ENCODE measurements around the gene LILRB3. TPM values are rescaled to one million over a fixed set of nuclear protein-coding genes. Genes with fewer than 3 reads are reported as not detected.
"Not testable (repeated sequence)": the region's sequence is repeated elsewhere in the genome, so short reads cannot be mapped to it uniquely, and the experiment has no call there.

The LILRB3 gene
- total RNA-seq, 1 donor from 2014 or later, result not detected

- no peak for DNase-seq (ENCODE audit: extremely low spot score, unreplicated experiment)
- Mint-ChIP-seq H3K9me3 (ENCODE audit: unreplicated experiment) (no peaks in the 10 kb centered on the region), H3K4me1 (ENCODE audit: unreplicated experiment) (peaks cover 26% of the 10 kb centered on the region), H3K4me3 (ENCODE audit: unreplicated experiment) (no peak overlapping the region), H3K27ac (ENCODE audit: unreplicated experiment) (no peak overlapping the region), H3K27me3 (ENCODE audit: unreplicated experiment) (no peaks in the 10 kb centered on the region), H3K36me3 (ENCODE audit: unreplicated experiment) (peaks cover 20% of the 10 kb centered on the region)
- no peak for TF ChIP-seq CTCF (IDR thresholded peaks at IDR 0.05)
Measured at GRCh38 chr19:54196536-54196935, 26.3 kb downstream of the LILRB3 start.

GRCh38 chr19:54194463-54194862, 28.3 kb downstream of the LILRB3 start:
- not testable (repeated sequence) for H3K4me3 Mint-ChIP-seq (ENCODE audit: unreplicated experiment); H3K27ac Mint-ChIP-seq (ENCODE audit: unreplicated experiment); H3K9me3 Mint-ChIP-seq (ENCODE audit: unreplicated experiment); H3K27me3 Mint-ChIP-seq (ENCODE audit: unreplicated experiment); DNase-seq (ENCODE audit: extremely low spot score, unreplicated experiment)
- Mint-ChIP-seq H3K4me1 (ENCODE audit: unreplicated experiment) (peaks cover 20% of the 10 kb centered on the region), H3K36me3 (ENCODE audit: unreplicated experiment) (peaks cover 18% of the 10 kb centered on the region)

DNA sequence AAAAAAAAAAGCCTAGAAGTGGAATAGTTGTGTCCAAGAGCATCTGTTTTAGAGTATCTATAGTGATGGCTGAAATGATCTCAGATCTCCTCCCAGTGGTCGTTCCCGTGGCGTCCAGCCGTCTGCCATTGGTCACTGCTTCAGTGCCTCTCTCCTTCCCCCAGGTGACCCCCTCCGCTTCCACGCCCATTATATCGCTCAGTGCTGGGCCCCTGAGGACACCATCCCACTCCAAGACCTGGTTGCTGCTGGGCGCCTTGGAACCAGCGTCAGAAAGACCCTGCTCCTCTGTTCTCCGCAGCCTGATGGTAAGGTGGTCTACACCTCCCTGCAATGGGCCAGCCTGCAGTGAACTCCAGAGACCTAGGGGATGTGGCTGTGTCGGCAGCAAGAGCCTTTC, 29.8 kb downstream of the LILRB3 start:
- no peak for DNase-seq (ENCODE audit: extremely low spot score, unreplicated experiment)
- TF ChIP-seq CTCF (IDR thresholded peaks at IDR 0.05), result no peak
- Mint-ChIP-seq H3K27me3 (ENCODE audit: unreplicated experiment) (no peaks in the 10 kb centered on the region), H3K36me3 (ENCODE audit: unreplicated experiment) (peaks cover 18% of the 10 kb centered on the region), H3K4me3 (ENCODE audit: unreplicated experiment) (peak overlapping the region; percentile 55), H3K4me1 (ENCODE audit: unreplicated experiment) (peaks cover 27% of the 10 kb centered on the region), H3K27ac (ENCODE audit: unreplicated experiment) (peak overlapping the region; percentile 93), H3K9me3 (ENCODE audit: unreplicated experiment) (no peaks in the 10 kb centered on the region)

GRCh38 chr19:54191811-54192453, 30.9 kb downstream of the LILRB3 start:
- TF ChIP-seq CTCF (IDR thresholded peaks at IDR 0.05), result no peak
- Mint-ChIP-seq H3K36me3 (ENCODE audit: unreplicated experiment) (peaks cover 18% of the 10 kb centered on the region), H3K4me3 (ENCODE audit: unreplicated experiment) (peak overlapping the region; percentile 93), H3K27me3 (ENCODE audit: unreplicated experiment) (no peaks in the 10 kb centered on the region), H3K27ac (ENCODE audit: unreplicated experiment) (peak overlapping the region; percentile 93), H3K9me3 (ENCODE audit: unreplicated experiment) (no peaks in the 10 kb centered on the region), H3K4me1 (ENCODE audit: unreplicated experiment) (peaks cover 35% of the 10 kb centered on the region)
- DNase-seq (ENCODE audit: extremely low spot score, unreplicated experiment), result no peak

GRCh38 chr19:54191011-54191810, 31.6 kb downstream of the LILRB3 start, which contains the start of gene TSEN34:
TSEN34 (plus strand) TSS chr19:54191308; CDS start chr19:54191365, 57 bp downstream.
- peaks cover 18% of the 10 kb centered on the region for H3K36me3 Mint-ChIP-seq (ENCODE audit: unreplicated experiment)
- TF ChIP-seq CTCF (IDR thresholded peaks at IDR 0.05), result no peak
- H3K27me3 Mint-ChIP-seq (ENCODE audit: unreplicated experiment), result no peaks in the 10 kb centered on the region
- peak within 1 kb of the TSS; percentile 100 for H3K27ac Mint-ChIP-seq (ENCODE audit: unreplicated experiment)
- H3K9me3 Mint-ChIP-seq (ENCODE audit: unreplicated experiment), result no peaks in the 10 kb centered on the region
- peak; percentile 95 for DNase-seq (ENCODE audit: extremely low spot score, unreplicated experiment)
- H3K4me3 Mint-ChIP-seq (ENCODE audit: unreplicated experiment), result peak within 1 kb of the TSS; percentile 93
- peaks cover 35% of the 10 kb centered on the region for H3K4me1 Mint-ChIP-seq (ENCODE audit: unreplicated experiment)
